ENCODE results near the gene PTF1A. TPM values are rescaled to one million over a fixed set of nuclear protein-coding genes. Genes with fewer than 3 reads are reported as not detected.

Gene PTF1A
- total and polyA plus RNA-seq, 2 of the 4 experiments (the other 2 are of a cell fraction): not detected

DNA sequence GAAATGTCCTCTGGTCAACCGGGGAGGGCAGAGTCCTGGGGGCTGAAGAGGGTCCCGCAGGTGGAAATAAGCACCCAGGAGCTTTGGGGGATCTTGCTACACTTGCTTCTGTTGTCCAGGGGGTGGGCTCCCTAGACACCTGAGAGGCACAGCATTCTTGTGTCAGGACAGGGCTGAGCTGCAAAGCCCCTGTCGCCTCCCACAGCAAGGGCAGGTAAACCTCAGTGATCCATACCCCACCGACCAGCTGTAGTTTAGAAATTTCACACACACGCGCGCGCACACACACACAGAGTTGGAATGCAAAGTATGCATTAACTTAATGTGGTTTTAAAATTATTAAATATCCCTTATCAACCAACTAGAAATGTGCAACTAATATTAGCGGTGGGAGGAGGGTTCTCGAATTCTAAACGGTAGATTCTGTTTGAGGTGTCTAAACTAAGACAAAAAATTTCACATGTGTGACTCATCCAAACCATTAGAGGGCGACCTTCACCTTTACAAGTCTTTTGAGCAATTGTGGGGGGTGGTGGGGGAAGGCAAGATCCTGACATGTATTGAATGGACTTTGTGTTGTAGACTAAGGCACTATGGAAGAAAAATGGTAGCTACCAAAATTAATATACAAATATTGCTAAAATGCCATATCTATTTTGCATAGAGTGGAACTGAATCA, 34.3 kb upstream of the PTF1A start (continued):
- no peak for TF ChIP-seq RFX5 (IDR thresholded peaks at IDR 0.05; ENCODE audit: low read depth, low read length)
- TF ChIP-seq NFE2L2 (IDR thresholded peaks at IDR 0.05; ENCODE audit: low read depth, low read length): no peak

DNA sequence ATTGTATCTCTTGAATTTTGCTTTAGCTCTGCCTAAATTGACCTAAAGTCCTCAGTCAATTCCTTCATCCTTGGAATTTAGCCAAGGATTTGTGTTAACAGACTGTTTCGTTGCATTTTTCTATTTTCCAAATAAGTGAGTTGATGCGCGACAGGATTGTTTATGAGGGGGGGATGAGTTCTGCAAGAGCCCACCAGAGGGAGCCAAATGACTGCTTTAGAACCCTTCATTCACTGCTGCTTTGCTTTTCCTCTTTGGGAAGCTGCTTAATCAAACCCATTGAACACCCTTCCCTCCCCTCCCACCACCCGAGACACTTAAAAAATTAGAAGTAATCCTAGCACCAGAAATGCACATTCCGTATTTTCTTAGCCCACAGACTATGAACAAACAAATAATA, 33.7 kb upstream of the PTF1A start:
- no peak overlapping the region for H3K9ac ChIP-seq (ENCODE audit: low read depth, low read length)
- no peaks in the 10 kb centered on the region for H4K20me1 ChIP-seq (ENCODE audit: insufficient read depth, low read length)
- H2BK120ac ChIP-seq (ENCODE audit: low read depth, low read length): no peak overlapping the region
- no peaks in the 10 kb centered on the region for H3K9me3 ChIP-seq (ENCODE audit: control insufficient read depth, insufficient read depth, low read length)
- H3K23ac ChIP-seq (ENCODE audit: low read depth, low read length): no peak overlapping the region
- H3K4me2 ChIP-seq (ENCODE audit: low read depth, low read length): peak overlapping the region; percentile 51; the same call in 1 of the 2 replicates
- no peak overlapping the region for H3K14ac ChIP-seq (replicated peaks; ENCODE audit: low read depth, low read length)
- WGBS, 2 experiments (ENCODE audit: extremely low coverage in 2 of 2, insufficient read length in 1 of 2): no CpG with 5 or more reads among the region's 5 CpGs
- BruUV-seq (replicated peaks): no TSS peak
- dilution Hi-C loops (cut with HindIII; ENCODE audit: low sequenced_read_pairs, unreplicated experiment): no loop called here
- H2AFZ ChIP-seq (replicated peaks; ENCODE audit: low read length, poor library complexity): no peak overlapping the region
- no peak overlapping the region for H2BK5ac ChIP-seq (ENCODE audit: low read depth, low read length, poor library complexity, severe bottlenecking)
- no peak overlapping the region for H2AK9ac ChIP-seq (replicated peaks; ENCODE audit: low read depth, low read length, poor library complexity)
- H4K8ac ChIP-seq (ENCODE audit: low read depth in 2 of 2, low read length in 2 of 2): no peak overlapping the region
- H2AK5ac ChIP-seq (ENCODE audit: low read depth, low read length): no peak overlapping the region
- in situ Hi-C loops (cut with MboI; ENCODE audit: low sequenced_read_pairs): loop anchor here (10.0 to 25.0 kb wide), 5 partner anchors 146 to 1354 kb away; partner anchors contain the start of gene KIAA1217
- H3K27ac ChIP-seq (ENCODE audit: insufficient read depth, low read length): no peak overlapping the region
- ATAC-seq (ENCODE audit: low read depth): peak; percentile 93
- H3K36me3 ChIP-seq (ENCODE audit: control insufficient read depth, insufficient read depth, low read length): no peaks in the 10 kb centered on the region
- H2BK20ac ChIP-seq (ENCODE audit: low read depth, low read length): no peak overlapping the region
- ChIA-PET POLR2A (ENCODE audit: unreplicated experiment) (no interaction called here), CTCF (interaction anchor here (0.7 to 2.0 kb wide), 11 partner anchors 9 to 1398 kb away, joined by 3 to 12 read pairs (median 4); no protein-coding TSS in a partner anchor)
- peak; percentile 86 for TF ChIP-seq RAD21 (IDR thresholded peaks at IDR 0.05; ENCODE audit: low read length)
- TF ChIP-seq BHLHE40 (IDR thresholded peaks at IDR 0.05; ENCODE audit: low read depth, low read length): no peak
- peak; percentile 65 for TF ChIP-seq SMC3 (IDR thresholded peaks at IDR 0.05; ENCODE audit: low read depth, low read length)
- TF ChIP-seq, protein P1, sequence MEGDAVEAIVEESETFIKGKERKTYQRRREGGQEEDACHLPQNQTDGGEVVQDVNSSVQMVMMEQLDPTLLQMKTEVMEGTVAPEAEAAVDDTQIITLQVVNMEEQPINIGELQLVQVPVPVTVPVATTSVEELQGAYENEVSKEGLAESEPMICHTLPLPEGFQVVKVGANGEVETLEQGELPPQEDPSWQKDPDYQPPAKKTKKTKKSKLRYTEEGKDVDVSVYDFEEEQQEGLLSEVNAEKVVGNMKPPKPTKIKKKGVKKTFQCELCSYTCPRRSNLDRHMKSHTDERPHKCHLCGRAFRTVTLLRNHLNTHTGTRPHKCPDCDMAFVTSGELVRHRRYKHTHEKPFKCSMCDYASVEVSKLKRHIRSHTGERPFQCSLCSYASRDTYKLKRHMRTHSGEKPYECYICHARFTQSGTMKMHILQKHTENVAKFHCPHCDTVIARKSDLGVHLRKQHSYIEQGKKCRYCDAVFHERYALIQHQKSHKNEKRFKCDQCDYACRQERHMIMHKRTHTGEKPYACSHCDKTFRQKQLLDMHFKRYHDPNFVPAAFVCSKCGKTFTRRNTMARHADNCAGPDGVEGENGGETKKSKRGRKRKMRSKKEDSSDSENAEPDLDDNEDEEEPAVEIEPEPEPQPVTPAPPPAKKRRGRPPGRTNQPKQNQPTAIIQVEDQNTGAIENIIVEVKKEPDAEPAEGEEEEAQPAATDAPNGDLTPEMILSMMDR (conservative IDR thresholded peaks at IDR 0.05; ENCODE audit: low read depth, low read length): peak; percentile 89
- no peak for TF ChIP-seq FOS (IDR thresholded peaks at IDR 0.05; ENCODE audit: low read depth, low read length)
- peaks cover 2% of the 10 kb centered on the region; the same call in 1 of the 2 replicates for H3K27me3 ChIP-seq (ENCODE audit: control insufficient read depth, insufficient read depth, low read length)
- H3K18ac ChIP-seq (ENCODE audit: low read depth, low read length): no peak overlapping the region
- no peaks in the 10 kb centered on the region for H3K9me1 ChIP-seq (ENCODE audit: insufficient read depth, low read length)
- intact Hi-C loops (cut with micrococcal nuclease): loop anchor here (1.0 to 2.0 kb wide), 9 partner anchors 135 to 1399 kb away; no protein-coding TSS in a partner anchor
- no peak overlapping the region for H4K91ac ChIP-seq (ENCODE audit: insufficient read depth, low read depth, low read length)
- H2BK15ac ChIP-seq (ENCODE audit: low read depth, low read length): no peak overlapping the region
- DNase-seq: peak; percentile 58
- no peak overlapping the region for H3K4ac ChIP-seq (ENCODE audit: low read depth, low read length)
- no peak overlapping the region for H4K5ac ChIP-seq (ENCODE audit: low read depth, low read length)
- no peaks in the 10 kb centered on the region for H3K79me1 ChIP-seq (ENCODE audit: low read depth in 1 of 2, low read length in 2 of 2)
- no peak overlapping the region for H3K56ac ChIP-seq (ENCODE audit: extremely low read depth, insufficient read depth, low read length)
- no peaks in the 10 kb centered on the region for H3K4me1 ChIP-seq (ENCODE audit: control insufficient read depth, insufficient read depth, low read length)
- H3K4me3 ChIP-seq (ENCODE audit: insufficient read depth, low read depth, low read length): no peak overlapping the region

Data from IMR-90 (cell line).